Natural killer cell treated with Interleukin-12 subunit alpha and Interleukin-12 subunit beta and Interleukin-15 and Interleukin-18, amount 100 ng/mL, for 72 hours (primary cell): ENCODE data around the gene UGT3A2. TPM values are rescaled to one million over a fixed set of nuclear protein-coding genes. Genes with fewer than 3 reads are reported as not detected.

ENCODE experiments used
- total RNA-seq, 2 donors: library from RNA; stranded (reverse); gene quantifications; one replicate each; pipeline ENCODE4 v1.2.3, GENCODE V29; 2022

UGT3A2 gene
- total RNA-seq, 2 donors from 2014 or later: not detected

Other genes with a start within 250 kb of the UGT3A2 start
- gene IL7R, start 210.0 kb downstream of the UGT3A2 start, total RNA-seq: 10 to 100 TPM in 1 of 2 donors, 1 to 10 TPM in 1; 2.3 to 21.6 TPM
- not detected for gene CAPSL, start 128.3 kb downstream of the UGT3A2 start, total RNA-seq
- not detected for gene UGT3A1, start 75.5 kb downstream of the UGT3A2 start, total RNA-seq
- 10 to 100 TPM; 12.7 to 18.7 TPM for gene LMBRD2, start 85.0 kb upstream of the UGT3A2 start, total RNA-seq
- gene SKP2, start 85.2 kb upstream of the UGT3A2 start, total RNA-seq: 10 to 100 TPM; 28.6 to 75.9 TPM
- gene NADK2, start 175.0 kb upstream of the UGT3A2 start, total RNA-seq: 10 to 100 TPM; 13.1 to 19.6 TPM
- not detected for gene RANBP3L, start 235.0 kb upstream of the UGT3A2 start, total RNA-seq